ENCODE measurements around the gene RAP1GAP.

DNA sequence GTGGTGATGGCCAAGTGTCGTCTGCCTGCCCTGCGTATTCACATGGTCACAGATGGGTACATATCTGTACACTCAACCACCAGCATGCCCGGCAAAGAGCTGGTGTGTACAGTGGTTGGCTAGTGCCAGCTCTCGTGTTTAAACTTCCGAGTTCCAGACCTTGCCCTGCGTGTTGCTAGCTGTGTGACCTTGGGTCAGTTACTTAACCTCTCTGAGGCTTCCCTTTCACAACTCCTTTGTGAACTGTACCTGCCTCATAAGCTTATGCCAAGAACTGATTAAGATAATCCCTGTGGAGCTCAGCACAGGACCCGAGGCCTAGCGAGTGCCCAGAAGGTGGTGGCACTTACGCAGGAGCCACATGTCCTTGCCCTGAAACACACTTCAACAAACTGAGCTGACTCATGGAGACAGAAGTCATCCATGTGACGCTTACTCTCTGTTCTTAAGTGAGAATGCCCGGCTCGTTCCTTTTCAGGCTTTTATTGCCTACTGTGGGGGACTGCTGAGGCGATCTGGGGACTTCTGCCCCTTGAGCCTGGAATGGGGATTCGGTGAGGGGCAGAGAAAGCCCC lies 104.5 kb downstream of the RAP1GAP start:
- TF ChIP-seq EZH2 (IDR thresholded peaks at IDR 0.05; ENCODE audit: insufficient read depth, poor library complexity, severe bottlenecking), result no peak
- no peak for TF ChIP-seq EZH2phosphoT487 (IDR thresholded peaks at IDR 0.05; ENCODE audit: insufficient read depth, low read depth)
